Gastrocnemius medialis (tissue), 4 donors: ENCODE data around the gene VPS26B.

ENCODE experiments used
- POLR2A ChIP-seq, 2 donors: fragments of 450-650 bp; IDR thresholded peaks; one replicate each; pipeline ENCODE4 v1.6.1; 2017; ENCODE audit warnings: antibody characterized with exemption in 2 of 2, mild to moderate bottlenecking in 2 of 2, moderate library complexity in 2 of 2
- TF ChIP-seq, protein P1 (sequence below), 5 experiments: fragments of 450-650 bp in 3 of 5; fragments of 200-600 bp in 2 of 5; sonication (generic) in 2 of 5; IDR thresholded peaks in 4 of 5; conservative IDR thresholded peaks in 1 of 5; 1 replicate in 4 of 5; 2 replicates in 1 of 5; pipeline ENCODE4 v1.5.1; 2016 to 2019; ENCODE audit warnings: antibody characterized with exemption in 5 of 5, mild to moderate bottlenecking in 3 of 5, moderate library complexity in 3 of 5

DNA sequence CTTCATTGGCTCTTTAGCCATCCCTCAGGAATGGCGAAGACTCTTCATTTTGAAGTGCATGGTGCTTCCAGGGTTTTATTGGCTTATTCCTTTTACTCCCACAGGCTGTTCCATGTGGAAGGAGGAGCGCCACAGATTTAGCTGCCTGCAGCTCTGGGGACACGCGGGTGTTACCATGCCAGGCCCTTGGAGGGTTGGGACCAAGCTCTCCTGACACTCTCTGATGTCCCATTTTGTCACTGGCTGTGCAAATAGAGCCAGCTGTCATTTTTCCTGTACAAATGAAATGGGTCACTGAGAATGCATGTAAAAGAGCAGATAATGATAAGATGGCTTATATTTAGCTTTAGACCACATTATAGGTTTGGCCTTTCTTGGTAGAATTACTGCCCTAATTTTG is 19.4 kb downstream of the VPS26B start:
- TF ChIP-seq POLR2A (IDR thresholded peaks at IDR 0.05) = no peak
- TF ChIP-seq, protein P1, sequence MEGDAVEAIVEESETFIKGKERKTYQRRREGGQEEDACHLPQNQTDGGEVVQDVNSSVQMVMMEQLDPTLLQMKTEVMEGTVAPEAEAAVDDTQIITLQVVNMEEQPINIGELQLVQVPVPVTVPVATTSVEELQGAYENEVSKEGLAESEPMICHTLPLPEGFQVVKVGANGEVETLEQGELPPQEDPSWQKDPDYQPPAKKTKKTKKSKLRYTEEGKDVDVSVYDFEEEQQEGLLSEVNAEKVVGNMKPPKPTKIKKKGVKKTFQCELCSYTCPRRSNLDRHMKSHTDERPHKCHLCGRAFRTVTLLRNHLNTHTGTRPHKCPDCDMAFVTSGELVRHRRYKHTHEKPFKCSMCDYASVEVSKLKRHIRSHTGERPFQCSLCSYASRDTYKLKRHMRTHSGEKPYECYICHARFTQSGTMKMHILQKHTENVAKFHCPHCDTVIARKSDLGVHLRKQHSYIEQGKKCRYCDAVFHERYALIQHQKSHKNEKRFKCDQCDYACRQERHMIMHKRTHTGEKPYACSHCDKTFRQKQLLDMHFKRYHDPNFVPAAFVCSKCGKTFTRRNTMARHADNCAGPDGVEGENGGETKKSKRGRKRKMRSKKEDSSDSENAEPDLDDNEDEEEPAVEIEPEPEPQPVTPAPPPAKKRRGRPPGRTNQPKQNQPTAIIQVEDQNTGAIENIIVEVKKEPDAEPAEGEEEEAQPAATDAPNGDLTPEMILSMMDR (IDR thresholded peaks at IDR 0.05 in 4 of 5, conservative IDR thresholded peaks at IDR 0.05 in 1 of 5) = no peak
